Mesenchymal stem cell (in vitro differentiated cells and primary cell): ENCODE data around the gene MAP7D2.
A peak's percentile ranks its signal among the peaks of the same experiment; 100 is the strongest.

ENCODE experiments used
- DNase-seq: peaks from one replicate; pipeline ENCODE4 v3.0.0-alpha.2; 2013
- H2AFZ ChIP-seq: one replicate; pipeline ENCODE4 v1.6.1; 2013; ENCODE audit warnings: low read depth, mild to moderate bottlenecking, control low read depth, inconsistent platforms, low read length, moderate library complexity
- H2AK5ac ChIP-seq: 2 replicates; pipeline ENCODE4 v1.6.1; 2013; ENCODE audit warnings: low read length, moderate library complexity, mild to moderate bottlenecking, inconsistent platforms; ENCODE audit not compliant: severe bottlenecking
- H2BK120ac ChIP-seq: one replicate; pipeline ENCODE4 v1.6.1; 2013; ENCODE audit warnings: low read depth, mild to moderate bottlenecking, inconsistent platforms, low read length, moderate library complexity
- H2BK12ac ChIP-seq, 2 experiments: one replicate each; pipeline ENCODE4 v1.6.1; 2013; ENCODE audit warnings: inconsistent platforms in 2 of 2, low read length in 2 of 2, mild to moderate bottlenecking in 2 of 2, moderate library complexity in 2 of 2, control low read depth in 1 of 2
- H2BK15ac ChIP-seq: one replicate; pipeline ENCODE4 v1.6.1; 2013; ENCODE audit warnings: mild to moderate bottlenecking, low read depth, inconsistent platforms; ENCODE audit not compliant: poor library complexity, severe bottlenecking
- H2BK5ac ChIP-seq: 2 replicates; pipeline ENCODE4 v1.6.1; 2013; ENCODE audit warnings: low read depth, mild to moderate bottlenecking, low read length, control low read depth, inconsistent platforms; ENCODE audit not compliant: poor library complexity, severe bottlenecking
- H3K14ac ChIP-seq, 2 experiments: one replicate each; pipeline ENCODE4 v1.6.1; 2013; ENCODE audit warnings: inconsistent platforms in 2 of 2, low read length in 2 of 2, control low read depth in 1 of 2, mild to moderate bottlenecking in 1 of 2, moderate library complexity in 1 of 2
- H3K18ac ChIP-seq, 2 experiments: one replicate each; pipeline ENCODE4 v1.6.1; 2013; ENCODE audit warnings: inconsistent platforms in 2 of 2, low read length in 2 of 2, control low read depth in 1 of 2, low read depth in 1 of 2, mild to moderate bottlenecking in 1 of 2
- H3K23ac ChIP-seq, 2 experiments: one replicate each; pipeline ENCODE4 v1.6.1; 2013; ENCODE audit warnings: inconsistent platforms in 2 of 2, low read length in 2 of 2, mild to moderate bottlenecking in 2 of 2, moderate library complexity in 2 of 2, control low read depth in 1 of 2
- H3K27ac ChIP-seq: 2 replicates; pipeline ENCODE4 v1.5.1; 2013; ENCODE audit warnings: mild to moderate bottlenecking, moderate library complexity, low read length, control low read depth, inconsistent platforms; ENCODE audit not compliant: poor library complexity, severe bottlenecking
- H3K27me3 ChIP-seq, 2 experiments: 2 replicates each; pipeline versions ENCODE4 v1.6.1 to v1.7.0; 2013; ENCODE audit warnings: low read length in 2 of 2, mild to moderate bottlenecking in 2 of 2, moderate library complexity in 2 of 2, control low read depth in 1 of 2, inconsistent platforms in 1 of 2; ENCODE audit not compliant: control insufficient read depth in 1 of 2, insufficient read depth in 1 of 2
- H3K36me3 ChIP-seq, 2 experiments: 2 replicates each; pipeline versions ENCODE4 v1.6.1 to v1.7.0; 2013; ENCODE audit warnings: low read length in 2 of 2, control low read depth in 1 of 2, inconsistent platforms in 1 of 2, low read depth in 1 of 2, mild to moderate bottlenecking in 1 of 2; ENCODE audit not compliant: insufficient read depth in 2 of 2, control insufficient read depth in 1 of 2
- H3K4ac ChIP-seq, 2 experiments: one replicate each; pipeline ENCODE4 v1.6.1; 2013; ENCODE audit warnings: inconsistent platforms in 2 of 2, low read length in 2 of 2, mild to moderate bottlenecking in 2 of 2, moderate library complexity in 2 of 2, control low read depth in 1 of 2, low read depth in 1 of 2
- H3K4me1 ChIP-seq: 2 replicates; pipeline ENCODE4 v1.6.1; 2013; ENCODE audit warnings: low read depth, low read length, control low read depth; ENCODE audit not compliant: control insufficient read depth, insufficient read depth
- H3K4me2 ChIP-seq: 2 replicates; pipeline ENCODE4 v1.6.1; 2013; ENCODE audit warnings: low read length, mild to moderate bottlenecking, inconsistent platforms; ENCODE audit not compliant: poor library complexity, severe bottlenecking
- H3K4me3 ChIP-seq, 2 experiments: 2 replicates each; pipeline versions ENCODE4 v1.5.1 to v1.7.0; 2013; ENCODE audit warnings: low read length in 2 of 2, mild to moderate bottlenecking in 2 of 2, control low read depth in 1 of 2, low read depth in 1 of 2; ENCODE audit not compliant: insufficient read depth in 1 of 2
- H3K79me1 ChIP-seq: replicated peaks from 2 replicates; pipeline ENCODE4 v1.6.1; 2013; ENCODE audit warnings: mild to moderate bottlenecking, control low read depth, low read length, inconsistent platforms; ENCODE audit not compliant: poor library complexity, severe bottlenecking
- H3K9ac ChIP-seq: 2 replicates; pipeline ENCODE4 v1.7.0; 2013; ENCODE audit warnings: mild to moderate bottlenecking, low read length, moderate library complexity
- H3K9me3 ChIP-seq: 2 replicates; pipeline ENCODE4 v1.7.0; 2013; ENCODE audit warnings: mild to moderate bottlenecking, low read length; ENCODE audit not compliant: control insufficient read depth
- H4K8ac ChIP-seq: one replicate; pipeline ENCODE4 v1.6.1; 2013; ENCODE audit warnings: inconsistent platforms, mild to moderate bottlenecking, low read length, moderate library complexity
- H4K91ac ChIP-seq: one replicate; pipeline ENCODE4 v1.6.1; 2013; ENCODE audit warnings: mild to moderate bottlenecking, low read length, inconsistent platforms
- WGBS: methylation state at CpG from one replicate; pipeline ENCODE4 v1.1.7; 2013; ENCODE audit warnings: mixed read lengths; 5-methylcytosine and 5-hydroxymethylcytosine counted together

MAP7D2 gene

DNA sequence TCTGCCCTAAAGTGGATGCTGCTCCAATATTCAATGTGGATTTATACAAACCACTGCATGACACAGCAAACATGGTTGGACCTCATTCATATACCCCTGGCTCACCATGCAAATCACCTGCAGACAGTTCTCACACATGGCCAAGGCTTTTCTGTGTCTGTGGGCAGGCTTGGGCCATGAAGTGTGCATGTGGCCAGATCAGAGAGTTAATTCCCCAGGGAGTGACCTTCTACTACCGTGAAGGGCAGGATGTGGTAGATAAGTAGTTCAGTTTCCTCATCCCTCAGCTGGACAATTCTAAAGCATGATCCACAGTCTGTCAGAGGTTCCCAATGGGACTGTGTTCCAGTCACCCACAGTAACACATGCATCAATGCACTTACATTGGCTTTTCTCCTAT, 101.3 kb downstream of the MAP7D2 start:
- Histone ChIP-seq H3K27ac (no peak overlapping the region), H3K27me3 (no peaks in the 10 kb centered on the region), H3K4me1 (no peaks in the 10 kb centered on the region), H2AK5ac (no peak overlapping the region), H4K8ac (no peak overlapping the region), H3K14ac (no peak overlapping the region), H3K36me3 (no peaks in the 10 kb centered on the region), H2BK5ac (no peak overlapping the region), H4K91ac (no peak overlapping the region), H3K79me1 (no peaks in the 10 kb centered on the region), H2BK15ac (no peak overlapping the region), H3K23ac (no peak overlapping the region), H3K4me2 (no peak overlapping the region), H3K4me3 (peak overlapping the region in 1 of 2 experiments; percentile 46), H3K9ac (no peak overlapping the region), H2BK12ac (no peak overlapping the region), H3K18ac (no peak overlapping the region), H3K4ac (no peak overlapping the region), H3K9me3 (peaks cover 48% of the 10 kb centered on the region), H2AFZ (no peak overlapping the region), H2BK120ac (no peak overlapping the region)
- 100% methylated on average over 1 of the region's 1 CpG for WGBS
- no peak for DNase-seq

GRCh38 chrX:20011608-20012007, 105.1 kb downstream of the MAP7D2 start:
- Histone ChIP-seq H3K4me2 (no peak overlapping the region), H3K4ac (no peak overlapping the region), H2AK5ac (no peak overlapping the region), H3K27me3 (no peaks in the 10 kb centered on the region), H2BK12ac (no peak overlapping the region), H3K4me3 (no peak overlapping the region), H3K9me3 (peaks cover 37% of the 10 kb centered on the region), H2BK15ac (no peak overlapping the region), H3K79me1 (no peaks in the 10 kb centered on the region), H2BK120ac (no peak overlapping the region), H3K23ac (no peak overlapping the region), H4K91ac (no peak overlapping the region), H3K4me1 (no peaks in the 10 kb centered on the region), H3K36me3 (no peaks in the 10 kb centered on the region), H2BK5ac (no peak overlapping the region), H4K8ac (no peak overlapping the region), H3K18ac (no peak overlapping the region), H3K9ac (no peak overlapping the region), H3K27ac (no peak overlapping the region), H3K14ac (no peak overlapping the region), H2AFZ (no peak overlapping the region)
- DNase-seq = no peak
- no CpG with 5 or more reads among the region's 4 CpGs for WGBS

GRCh38 chrX:20007962-20008622, 108.6 kb downstream of the MAP7D2 start:
- Histone ChIP-seq H3K36me3 (no peaks in the 10 kb centered on the region), H2BK5ac (no peak overlapping the region), H3K23ac (no peak overlapping the region), H3K27ac (no peak overlapping the region), H2BK15ac (no peak overlapping the region), H3K14ac (no peak overlapping the region), H3K4ac (no peak overlapping the region), H3K4me1 (no peaks in the 10 kb centered on the region), H2BK12ac (no peak overlapping the region), H4K8ac (no peak overlapping the region), H2AK5ac (no peak overlapping the region), H2BK120ac (no peak overlapping the region), H2AFZ (no peak overlapping the region), H3K4me3 (no peak overlapping the region), H3K9me3 (peaks cover 9% of the 10 kb centered on the region), H3K27me3 (no peaks in the 10 kb centered on the region), H3K79me1 (no peaks in the 10 kb centered on the region), H3K9ac (no peak overlapping the region), H3K4me2 (no peak overlapping the region), H4K91ac (no peak overlapping the region), H3K18ac (no peak overlapping the region)
- DNase-seq = no peak
- WGBS = 87% methylated on average over 5 of the region's 7 CpGs

DNA sequence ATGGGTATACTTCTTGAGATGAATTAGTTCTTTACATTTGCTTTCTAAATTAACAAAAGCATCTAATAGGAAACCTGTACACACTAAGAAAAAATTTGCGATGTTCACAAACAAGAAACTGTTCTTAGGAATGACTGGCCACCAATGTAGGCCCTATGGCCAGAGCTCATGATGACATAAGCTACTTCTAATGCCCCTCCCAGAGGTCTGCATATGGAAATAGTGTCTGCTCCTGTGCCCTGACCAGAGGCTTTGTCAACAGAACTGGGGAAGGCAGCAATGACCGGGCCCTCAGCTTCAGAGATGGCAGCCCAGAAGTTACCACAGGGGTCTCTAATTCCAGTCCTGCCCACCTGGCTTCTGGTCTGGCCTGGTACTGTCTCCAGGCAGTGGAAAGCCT, 110.8 kb downstream of the MAP7D2 start:
- H3K4me1 ChIP-seq = no peaks in the 10 kb centered on the region
- 73% methylated on average over 2 of the region's 2 CpGs for WGBS
- no peaks in the 10 kb centered on the region for H3K9me3 ChIP-seq
- DNase-seq = no peak
- no peak overlapping the region for H2BK5ac ChIP-seq
- no peak overlapping the region for H3K4ac ChIP-seq
- H4K91ac ChIP-seq = no peak overlapping the region
- no peaks in the 10 kb centered on the region for H3K36me3 ChIP-seq
- H2BK15ac ChIP-seq = no peak overlapping the region
- H4K8ac ChIP-seq = no peak overlapping the region
- H3K4me2 ChIP-seq = no peak overlapping the region
- no peak overlapping the region for H3K23ac ChIP-seq
- no peak overlapping the region for H2BK120ac ChIP-seq
- H3K79me1 ChIP-seq = no peaks in the 10 kb centered on the region
- H3K9ac ChIP-seq = no peak overlapping the region
- H3K27me3 ChIP-seq = no peaks in the 10 kb centered on the region
- H2BK12ac ChIP-seq = no peak overlapping the region
- H3K18ac ChIP-seq = no peak overlapping the region
- H2AK5ac ChIP-seq = no peak overlapping the region
- no peak overlapping the region for H3K14ac ChIP-seq
- no peak overlapping the region for H2AFZ ChIP-seq
- H3K4me3 ChIP-seq = no peak overlapping the region
- H3K27ac ChIP-seq = no peak overlapping the region
